A549 treated with CORT108297 at 1 μM for 4 hours (cell line): ENCODE data around the gene SLC10A2. TPM values are rescaled to one million over a fixed set of nuclear protein-coding genes. Genes with fewer than 3 reads are reported as not detected.

Source experiments
- total RNA-seq: library from RNA; stranded (reverse); fragments of 200-300 nt; extraction: Qiagen RNA extraction; gene quantifications from 5 replicates; pipeline ENCODE4 v1.2.3, GENCODE V29; 2022

SLC10A2 gene, protein sequence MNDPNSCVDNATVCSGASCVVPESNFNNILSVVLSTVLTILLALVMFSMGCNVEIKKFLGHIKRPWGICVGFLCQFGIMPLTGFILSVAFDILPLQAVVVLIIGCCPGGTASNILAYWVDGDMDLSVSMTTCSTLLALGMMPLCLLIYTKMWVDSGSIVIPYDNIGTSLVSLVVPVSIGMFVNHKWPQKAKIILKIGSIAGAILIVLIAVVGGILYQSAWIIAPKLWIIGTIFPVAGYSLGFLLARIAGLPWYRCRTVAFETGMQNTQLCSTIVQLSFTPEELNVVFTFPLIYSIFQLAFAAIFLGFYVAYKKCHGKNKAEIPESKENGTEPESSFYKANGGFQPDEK
- total RNA-seq = not detected in 5 replicates

GRCh38 chr13:103066079-103066780 is at the start of gene SLC10A2:
Gene SLC10A2 (minus strand): TSS chr13:103066417. CDS start chr13:103066249, 168 bp downstream.

Other genes starting within 250 kb of the SLC10A2 start
- 15.4 to 19.7 TPM (median 16.9 TPM) in 5 replicates for gene ERCC5, start 220.4 kb downstream of the SLC10A2 start, total RNA-seq